HEK293 (cell line): ENCODE data around the gene RAB8A.

Experiments
- CTCF ChIA-PET: fragments of 350-600 bp; formaldehyde crosslinking; extraction: SDS; loops from one replicate; lab custom pipeline; 2021; ENCODE audit warnings: antibody characterized with exemption; lab: Yijun Ruan, JAX
- POLR2A ChIA-PET: fragments of 300-600 bp; formaldehyde crosslinking; extraction: SDS; loops from one replicate; lab custom pipeline; 2020; ENCODE audit warnings: antibody characterized with exemption, inconsistent platforms; lab: Yijun Ruan, JAX
- H3K27ac ChIP-seq: fragments of 200-500 bp; sonication (Bioruptor generic); 2 replicates; pipeline ENCODE4 v1.5.1; 2014; ENCODE audit warnings: low read depth, low read length, control low read depth, inconsistent platforms; ENCODE audit errors: extremely low read depth
- H3K36me3 ChIP-seq, 2 experiments: fragments of 200-500 bp in 1 of 2; sonication (Bioruptor generic) in 1 of 2; 1 replicate in 1 of 2; 2 replicates in 1 of 2; pipeline ENCODE4 v1.5.1; 2014 to 2017; ENCODE audit warnings: inconsistent platforms in 2 of 2, low read length in 2 of 2; ENCODE audit not compliant: control insufficient read depth in 2 of 2, insufficient read depth in 1 of 2
- H3K4me1 ChIP-seq: fragments of 200-500 bp; sonication (Bioruptor generic); 2 replicates; pipeline ENCODE4 v1.5.1; 2014; ENCODE audit warnings: mild to moderate bottlenecking, low read length, inconsistent platforms; ENCODE audit not compliant: control insufficient read depth, insufficient read depth
- H3K4me3 ChIP-seq: 2 replicates; pipeline ENCODE4 v1.5.1; 2011; ENCODE audit warnings: low read depth, mild to moderate bottlenecking, control low read depth, low read length, moderate library complexity
- H3K9me3 ChIP-seq: fragments of 200-500 bp; sonication (Bioruptor generic); 2 replicates; pipeline ENCODE4 v1.5.1; 2014; ENCODE audit warnings: low read depth, low read length, inconsistent platforms; ENCODE audit not compliant: control insufficient read depth, insufficient read depth
- ELK4 ChIP-seq: IDR thresholded peaks from 2 replicates; pipeline ENCODE4 v1.6.1; 2011; ENCODE audit warnings: mild to moderate bottlenecking, low read depth, low read length, borderline replicate concordance
- HIC1 ChIP-seq: fragments of 450-650 bp; formaldehyde crosslinking; IDR thresholded peaks from 2 replicates; pipeline ENCODE4 v1.5.1; 2016; ENCODE audit warnings: missing biosample characterization, missing genetic modification characterization
- INSM2 ChIP-seq: fragments of 450-650 bp; formaldehyde crosslinking; IDR thresholded peaks from 2 replicates; pipeline ENCODE4 v1.5.1; 2016; ENCODE audit warnings: missing biosample characterization, missing genetic modification characterization
- SCRT1 ChIP-seq: fragments of 450-650 bp; formaldehyde crosslinking; IDR thresholded peaks from 2 replicates; pipeline ENCODE4 v1.5.1; 2016; ENCODE audit warnings: missing biosample characterization, missing genetic modification characterization, borderline replicate concordance
- ZEB2 ChIP-seq: fragments of 450-650 bp; formaldehyde crosslinking; IDR thresholded peaks from 2 replicates; pipeline ENCODE4 v1.5.1; 2016; ENCODE audit warnings: missing biosample characterization, missing genetic modification characterization
- ZNF362 ChIP-seq: fragments of 450-650 bp; formaldehyde crosslinking; IDR thresholded peaks from 2 replicates; pipeline ENCODE4 v1.5.1; 2016; ENCODE audit warnings: missing biosample characterization, missing genetic modification characterization
- ZNF501 ChIP-seq: fragments of 450-650 bp; formaldehyde crosslinking; IDR thresholded peaks from 2 replicates; pipeline ENCODE4 v1.5.1; 2016; ENCODE audit warnings: missing biosample characterization, missing genetic modification characterization
- ZNF549 ChIP-seq: fragments of 450-650 bp; IDR thresholded peaks from 2 replicates; pipeline ENCODE4 v1.5.1; 2018; ENCODE audit warnings: missing biosample characterization, missing genetic modification characterization, mild to moderate bottlenecking, inconsistent platforms, moderate library complexity
- ZNF629 ChIP-seq: fragments of 450-650 bp; formaldehyde crosslinking; IDR thresholded peaks from 2 replicates; pipeline ENCODE4 v1.5.1; 2017; ENCODE audit warnings: missing biosample characterization, missing genetic modification characterization
- ZNF768 ChIP-seq: fragments of 450-650 bp; formaldehyde crosslinking; IDR thresholded peaks from 2 replicates; pipeline ENCODE4 v1.5.1; 2018; ENCODE audit warnings: missing biosample characterization, mild to moderate bottlenecking, missing genetic modification characterization
- ZNF785 ChIP-seq: fragments of 450-650 bp; formaldehyde crosslinking; IDR thresholded peaks from 2 replicates; pipeline ENCODE4 v1.5.1; 2016; ENCODE audit warnings: missing biosample characterization, missing genetic modification characterization
- ZSCAN4 ChIP-seq: fragments of 450-650 bp; formaldehyde crosslinking; IDR thresholded peaks from 2 replicates; pipeline ENCODE4 v1.5.1; 2017; ENCODE audit warnings: missing biosample characterization, missing genetic modification characterization

The RAB8A gene

GRCh38 chr19:16073988-16074387 is 37.7 kb upstream of the RAB8A start:
- CTCF ChIA-PET: interaction anchor here (0.5 to 6.7 kb wide), 4 partner anchors 12 to 111 kb away, joined by 3 to 44 read pairs (median 8); partner anchors contain the start of gene FAM32A
- TF ChIP-seq ZSCAN4 (tag by site-specific recombination) (0 out of 2 replicates have a peak, but pooled peaks have one; percentile 12), SCRT1 (tag by site-specific recombination) (no peak), ZNF549 (no peak), ZNF768 (tag by site-specific recombination) (no peak), ZNF629 (tag by site-specific recombination) (no peak), ZNF785 (tag by site-specific recombination) (no peak), ZNF362 (tag by site-specific recombination) (peak; percentile 97)
- TF ChIP-seq, all 188 proteins: peak for 2
- H3K4me3 ChIP-seq: no peak overlapping the region
- peaks cover 9% of the 10 kb centered on the region for H3K4me1 ChIP-seq
- POLR2A ChIA-PET: interaction anchor here (0.6 kb wide), 1 partner anchor 57 kb away, joined by 3 read pairs; no protein-coding TSS in a partner anchor
- no peaks in the 10 kb centered on the region for H3K36me3 ChIP-seq
- H3K27ac ChIP-seq: no peak overlapping the region
- H3K9me3 ChIP-seq: no peaks in the 10 kb centered on the region

- Histone ChIP-seq H3K4me3 (no peak overlapping the region), H3K4me1 (peaks cover 12% of the 10 kb centered on the region), H3K36me3 (no peaks in the 10 kb centered on the region), H3K9me3 (no peaks in the 10 kb centered on the region), H3K27ac (no peak overlapping the region)
- ChIA-PET CTCF (interaction anchor here (0.6 to 6.7 kb wide), 5 partner anchors 12 to 445 kb away, joined by 3 to 44 read pairs (median 6); no protein-coding TSS in a partner anchor), POLR2A (interaction anchor here (1.9 kb wide), 1 partner anchor 11 kb away, joined by 10 read pairs; no protein-coding TSS in a partner anchor)
- TF ChIP-seq ZNF768 (tag by site-specific recombination): peak; percentile 61; the same call in 1 of the 2 replicates
- no peak for TF ChIP-seq HIC1 (tag by site-specific recombination)
- no peak for TF ChIP-seq ZNF501 (tag by site-specific recombination)
- TF ChIP-seq ZEB2 (tag by site-specific recombination): no peak
- TF ChIP-seq INSM2 (tag by site-specific recombination): no peak
- TF ChIP-seq ELK4: no peak
Measured at GRCh38 chr19:16074488-16075365, 37.0 kb upstream of the RAB8A start.
